Cerebellar nuclear complex (tissue), 1 donor: ENCODE results near the gene CAMSAP1.
A peak's percentile ranks its signal among the peaks of the same experiment; 100 is the strongest.
"Not testable (repeated sequence)": the region's sequence is repeated elsewhere in the genome, so short reads cannot be mapped to it uniquely, and the experiment has no call there.

Source experiments
- DNase-seq, 2 experiments: peaks; one replicate each; lab custom pipeline; 2025; lab: John Stamatoyannopoulos, UW

The CAMSAP1 gene

GRCh38 chr9:135907431-135908092 is at the start of gene CAMSAP1:
CAMSAP1 (minus strand) TSS chr9:135907546; CDS start chr9:135907159, 387 bp downstream.
- peak in 1 of 2 experiments; percentile 76 for DNase-seq

GRCh38 chr9:135956802-135957174 is 49.4 kb upstream of the CAMSAP1 start:
- no peak for DNase-seq

GRCh38 chr9:135955934-135956801 is 48.8 kb upstream of the CAMSAP1 start:
- DNase-seq: no peak

GRCh38 chr9:135952664-135953206 is 45.4 kb upstream of the CAMSAP1 start:
- DNase-seq: no peak

- DNase-seq: no peak
Measured at GRCh38 chr9:135951889-135952663, 44.7 kb upstream of the CAMSAP1 start.

- not testable (repeated sequence) for DNase-seq
Measured at GRCh38 chr9:135951310-135951709, 44.0 kb upstream of the CAMSAP1 start.

GRCh38 chr9:135950841-135951240 is 43.5 kb upstream of the CAMSAP1 start:
- not testable (repeated sequence) for DNase-seq

GRCh38 chr9:135950135-135950682 is 42.9 kb upstream of the CAMSAP1 start:
- DNase-seq: no peak

- no peak for DNase-seq
Measured at GRCh38 chr9:135949501-135950134, 42.3 kb upstream of the CAMSAP1 start.

- no peak for DNase-seq
Measured at GRCh38 chr9:135948968-135949367, 41.6 kb upstream of the CAMSAP1 start.

- DNase-seq: no peak
Measured at GRCh38 chr9:135948446-135948845, 41.1 kb upstream of the CAMSAP1 start.

GRCh38 chr9:135947582-135947981 is 40.2 kb upstream of the CAMSAP1 start:
- no peak for DNase-seq

- not testable (repeated sequence) for DNase-seq
Measured at GRCh38 chr9:135947105-135947504, 39.8 kb upstream of the CAMSAP1 start.

- no peak for DNase-seq
Measured at GRCh38 chr9:135946392-135946994, 39.1 kb upstream of the CAMSAP1 start.

- DNase-seq: no peak
Measured at GRCh38 chr9:135945969-135946368, 38.6 kb upstream of the CAMSAP1 start.

- no peak for DNase-seq
Measured at GRCh38 chr9:135944444-135945252, 37.3 kb upstream of the CAMSAP1 start.

- not testable (repeated sequence) for DNase-seq
Measured at GRCh38 chr9:135943604-135944003, 36.3 kb upstream of the CAMSAP1 start.

- DNase-seq: no peak
Measured at GRCh38 chr9:135941288-135941995, 34.1 kb upstream of the CAMSAP1 start.
